Hepatic stellate cell (primary cell): ENCODE data around the gene SLC7A8.

Experiments used
- DNase-seq: peaks from one replicate; pipeline ENCODE4 v3.0.0; 2011; ENCODE audit warnings: low spot score

Gene SLC7A8

DNA sequence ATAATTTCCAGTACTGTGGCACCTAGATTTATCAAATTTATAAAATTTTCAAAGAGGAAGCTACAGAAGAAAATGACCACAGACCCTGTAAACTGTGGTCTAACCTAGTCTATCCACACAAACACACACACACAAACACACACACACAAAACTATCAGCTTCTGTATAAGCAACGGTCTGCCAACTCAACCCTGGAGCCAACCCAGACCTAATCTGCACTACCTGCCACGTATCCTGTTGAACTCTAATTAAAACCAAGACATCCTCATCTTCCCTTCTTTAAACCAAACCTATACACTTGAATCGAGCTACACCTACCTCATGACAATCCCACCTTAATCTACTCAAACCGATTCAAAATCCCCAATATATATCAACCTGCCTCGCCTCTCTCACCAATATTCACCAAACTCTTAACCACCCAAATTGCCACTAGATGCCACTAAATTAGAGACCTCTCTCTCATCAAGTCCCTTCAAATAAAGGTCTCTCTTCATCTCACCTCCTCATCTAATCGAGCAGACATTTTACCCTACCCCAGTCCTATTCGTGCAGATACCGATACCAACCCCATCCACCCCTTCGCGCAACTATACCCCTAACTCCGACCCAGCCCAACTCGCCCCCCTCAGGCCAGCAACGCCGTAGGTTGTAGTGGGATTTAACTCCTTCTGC, 89.3 kb downstream of the SLC7A8 start:
- DNase-seq = no peak

DNA sequence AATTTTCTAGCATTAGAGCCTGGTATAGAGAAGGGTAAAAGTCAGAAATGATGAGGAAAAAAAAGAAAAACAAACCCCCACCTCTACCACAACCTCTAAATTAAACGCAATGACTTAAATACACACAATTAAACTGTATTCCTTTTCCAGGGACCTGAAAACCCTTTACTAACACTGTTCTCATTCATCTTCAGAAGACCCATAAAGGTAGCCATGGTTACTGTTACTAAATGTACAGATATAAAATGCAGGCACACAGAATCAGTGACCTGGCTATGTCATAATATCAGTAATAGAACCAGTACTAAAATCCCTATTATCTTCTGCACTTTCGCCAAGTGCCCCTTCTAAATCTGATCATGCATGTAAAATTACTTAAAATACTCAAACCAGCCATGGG, 89.9 kb downstream of the SLC7A8 start:
- no peak for DNase-seq

DNA sequence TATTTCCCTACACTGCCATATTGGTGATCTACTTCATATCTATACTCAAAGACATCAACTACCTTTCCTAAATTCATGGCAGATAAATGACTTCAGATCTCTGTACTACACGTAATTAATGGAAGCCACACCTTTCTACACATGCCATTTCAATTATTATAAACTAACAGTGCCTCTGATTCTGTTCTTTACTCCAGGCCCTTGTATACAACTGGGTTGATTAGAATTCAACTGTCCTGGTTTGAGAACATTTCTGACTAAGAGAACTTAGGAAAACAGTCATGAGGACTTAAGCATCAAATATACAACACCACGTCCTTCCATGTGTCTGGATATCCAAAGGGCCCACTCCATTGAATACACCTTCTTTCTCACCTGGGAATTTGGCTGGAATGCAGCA, 90.4 kb downstream of the SLC7A8 start:
- no peak for DNase-seq

GRCh38 chr14:23091294-23092225, 91.9 kb downstream of the SLC7A8 start:
- DNase-seq = no peak

DNA sequence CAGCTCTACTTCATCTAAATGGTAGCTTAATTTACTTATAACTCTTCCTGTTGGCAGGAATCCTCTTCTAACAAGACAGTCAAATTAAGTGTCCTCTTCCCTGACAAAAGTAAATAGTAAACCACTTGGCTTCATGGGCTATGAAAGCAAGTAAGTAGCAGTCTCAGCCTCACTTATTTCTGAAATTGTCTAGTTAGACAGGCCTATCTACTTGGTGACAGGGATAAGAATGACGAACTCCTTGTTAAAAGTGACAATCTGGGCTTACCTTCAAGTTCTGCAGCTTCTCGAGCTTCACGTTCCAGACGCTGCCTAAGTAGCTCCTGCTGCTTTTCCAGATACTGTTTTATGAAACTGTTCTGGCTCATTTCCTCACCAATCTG, 93.2 kb downstream of the SLC7A8 start:
- DNase-seq = no peak

GRCh38 chr14:23089498-23090253, 93.8 kb downstream of the SLC7A8 start:
- DNase-seq = no peak

DNA sequence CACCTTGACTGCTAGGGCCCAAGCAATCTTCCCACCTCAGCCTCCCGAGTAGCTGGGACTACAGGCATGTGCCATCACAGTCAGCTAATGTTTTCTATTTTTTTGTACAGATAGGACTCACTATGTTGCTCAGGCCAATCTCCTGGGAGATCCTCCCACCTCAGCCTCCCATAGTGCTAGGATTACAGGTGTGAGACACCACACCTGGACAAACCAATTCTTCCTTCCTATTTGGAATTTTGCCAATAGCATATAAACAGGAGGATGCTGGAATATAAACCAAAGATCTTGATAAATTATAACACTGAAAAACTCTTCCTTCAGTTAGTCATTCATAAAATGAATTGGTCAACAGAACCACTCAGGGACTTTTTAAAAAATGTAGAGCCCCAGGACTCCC, 96.9 kb downstream of the SLC7A8 start:
- DNase-seq = no peak

DNA sequence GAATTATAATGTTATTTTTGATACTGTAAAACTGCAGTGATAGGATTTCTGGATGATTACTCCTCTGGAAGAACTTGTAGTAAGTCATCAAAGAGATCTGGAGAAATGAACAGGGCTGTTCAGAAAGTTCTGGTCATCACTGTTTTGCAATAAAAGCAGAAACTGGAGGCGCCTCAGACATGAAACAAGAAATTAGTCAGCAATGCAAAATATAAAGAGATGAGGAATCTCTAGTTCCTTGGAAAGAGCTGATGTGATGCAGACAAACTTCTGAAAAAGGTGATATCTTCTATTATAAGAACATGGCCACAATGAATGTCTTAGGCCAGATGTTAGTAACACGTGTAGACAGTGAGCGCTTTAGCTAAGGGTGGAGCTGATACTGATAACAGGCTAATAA, 98.0 kb downstream of the SLC7A8 start:
- DNase-seq = no peak

DNA sequence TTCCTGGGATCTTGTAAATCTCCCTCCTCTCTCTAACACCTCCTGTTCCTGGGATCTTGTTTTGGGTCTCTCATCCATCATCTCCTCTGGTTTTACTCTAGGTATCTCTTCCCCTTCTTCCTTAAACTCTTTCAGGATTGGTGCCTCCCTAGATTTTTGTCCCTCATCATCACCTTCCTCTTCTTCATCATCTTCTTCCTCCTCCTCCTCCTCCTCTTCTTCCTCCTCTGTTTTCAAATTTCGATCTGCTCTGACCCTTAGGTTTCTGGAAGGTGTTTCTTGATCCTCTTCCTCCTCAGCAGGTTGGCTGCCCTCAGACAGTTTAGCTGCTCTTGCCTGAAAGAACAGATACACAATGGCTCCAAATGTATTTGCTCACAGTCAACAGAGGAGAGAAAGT, 103.0 kb downstream of the SLC7A8 start:
- no peak for DNase-seq

- DNase-seq = no peak
These were observed 103.7 kb downstream of the SLC7A8 start for GRCh38 chr14:23079716-23080115.

GRCh38 chr14:23078692-23079116, 104.8 kb downstream of the SLC7A8 start:
- DNase-seq = peak; percentile 81

- no peak for DNase-seq
These were observed 105.5 kb downstream of the SLC7A8 start for GRCh38 chr14:23077962-23078361.

DNA sequence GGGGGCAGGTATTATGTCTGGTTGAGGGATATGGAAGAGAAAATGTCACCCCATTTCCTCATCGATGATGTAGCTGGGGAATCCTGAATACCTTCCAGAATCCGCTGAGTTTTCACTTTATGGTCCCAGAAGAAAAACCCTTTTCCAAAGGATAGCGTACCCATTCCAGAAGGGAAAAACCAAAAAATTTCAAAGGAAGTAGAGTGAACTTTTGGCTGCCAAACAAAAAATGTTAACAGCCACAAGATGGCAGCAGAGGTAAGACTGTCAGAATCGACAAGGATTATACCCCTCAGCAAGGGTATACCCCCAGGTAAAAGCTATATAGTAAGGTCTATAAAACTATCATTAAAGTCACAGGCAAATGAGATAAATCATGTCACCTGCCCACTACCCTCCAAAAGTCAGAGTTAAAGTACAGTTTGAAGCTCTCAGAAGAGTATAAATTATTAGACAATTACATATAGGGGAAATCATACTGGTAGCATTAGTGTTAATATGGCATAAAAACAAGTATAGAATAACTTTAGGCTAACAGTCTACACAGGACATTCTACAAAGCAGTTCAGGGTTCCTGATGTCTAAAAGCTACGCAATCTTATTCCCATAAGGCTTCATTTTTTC, 106.6 kb downstream of the SLC7A8 start:
- no peak for DNase-seq
